HCT116 (cell line): ENCODE data around the gene TSPAN2. TPM values are rescaled to one million over a fixed set of nuclear protein-coding genes. Genes with fewer than 3 reads are reported as not detected.

Experiments used
- ATAC-seq: fragments of 200-7000 bp; cut with Tn5 transposase; 2 replicates; pipeline ENCODE4 v1.9.1; 2020; ENCODE audit warnings: mild to moderate bottlenecking, moderate library complexity
- BruUV-seq: library from RNA; stranded (reverse); fragments of 400-500 nt; replicated peaks from 2 replicates; lab custom pipeline; 2021; lab: Mats Ljungman, UMichigan
- CTCF ChIA-PET: fragments of 300-600 bp; sonication (Branson Sonifier 250); formaldehyde crosslinking; loops from one replicate; lab custom pipeline; 2021; ENCODE audit warnings: antibody characterized with exemption; lab: Charles Lee
- POLR2A ChIA-PET: fragments of 300-600, 350-600 bp; sonication (Branson Sonifier 250); formaldehyde crosslinking; loops from one replicate; lab custom pipeline; 2021; ENCODE audit warnings: antibody characterized with exemption; lab: Charles Lee
- RAD21 ChIA-PET, 2 experiments: fragments of 300-600 bp; sonication (Branson Sonifier 250); formaldehyde crosslinking; loops; one replicate each; lab custom pipeline; 2023; ENCODE audit warnings: low total read pairs in 2 of 2; ENCODE audit not compliant: uncharacterized antibody in 2 of 2, unreplicated experiment in 2 of 2, low non-redundant PET in 1 of 2; lab: Charles Lee
- DNase-seq: peaks from one replicate; pipeline ENCODE4 v3.0.0-alpha.2; 2010; ENCODE audit warnings: low read depth, low spot score
- H2AFZ ChIP-seq: fragments of 200-600 bp; shearing (Covaris generic), sonication (generic); 2 replicates; pipeline ENCODE4 v1.6.1; 2017; ENCODE audit warnings: low read depth, mixed run types, mixed read lengths, antibody characterized with exemption, low read length; ENCODE audit not compliant: poor library complexity, severe bottlenecking
- H3K27ac ChIP-seq: 2 replicates; pipeline ENCODE4 v1.5.1; 2012; ENCODE audit warnings: low read depth, low read length
- H3K27me3 ChIP-seq: fragments of 200-600 bp; sonication (generic); 2 replicates; pipeline ENCODE4 v1.6.1; 2016; ENCODE audit warnings: mixed run types, low read length, mixed read lengths; ENCODE audit not compliant: insufficient read depth
- H3K36me3 ChIP-seq, 2 experiments: fragments of 200-500 bp in 1 of 2; fragments of 200-600 bp in 1 of 2; sonication (Bioruptor generic) in 1 of 2; sonication (generic) in 1 of 2; 2 replicates each; pipeline versions ENCODE4 v1.5.1 to v1.6.1; 2014 to 2016; ENCODE audit warnings: low read length in 2 of 2, inconsistent platforms in 1 of 2, mixed read lengths in 1 of 2, mixed run types in 1 of 2; ENCODE audit not compliant: insufficient read depth in 2 of 2, control insufficient read depth in 1 of 2
- H3K4me1 ChIP-seq, 2 experiments: fragments of 200-600 bp in 1 of 2; sonication (generic) in 1 of 2; 2 replicates each; pipeline versions ENCODE4 v1.5.1 to v1.6.1; 2012 to 2017; ENCODE audit warnings: low read length in 2 of 2, inconsistent platforms in 1 of 2, mild to moderate bottlenecking in 1 of 2, mixed read lengths in 1 of 2, mixed run types in 1 of 2, moderate library complexity in 1 of 2; ENCODE audit not compliant: insufficient read depth in 2 of 2, control insufficient read depth in 1 of 2
- H3K4me2 ChIP-seq: fragments of 200-600 bp; sonication (generic); 2 replicates; pipeline ENCODE4 v1.6.1; 2017; ENCODE audit warnings: mixed run types, low read length, mixed read lengths
- H3K4me3 ChIP-seq, 2 experiments: fragments of 200-600 bp in 1 of 2; sonication (generic) in 1 of 2; replicated peaks in 1 of 2; 2 replicates each; pipeline ENCODE4 v1.5.1; 2011 to 2016; ENCODE audit warnings: low read length in 2 of 2, control low read depth in 1 of 2, low read depth in 1 of 2, mild to moderate bottlenecking in 1 of 2, mixed read lengths in 1 of 2, mixed run types in 1 of 2
- H3K79me2 ChIP-seq: fragments of 200-600 bp; sonication (generic); 2 replicates; pipeline ENCODE4 v1.6.1; 2017; ENCODE audit warnings: mild to moderate bottlenecking, mixed run types, low read length, moderate library complexity, mixed read lengths; ENCODE audit not compliant: insufficient read depth
- H3K9ac ChIP-seq: fragments of 200-600 bp; sonication (generic); 2 replicates; pipeline ENCODE4 v1.6.1; 2016; ENCODE audit warnings: low read length, mixed read lengths
- H3K9me2 ChIP-seq: fragments of 200-600 bp; sonication (generic), shearing (Covaris generic); 2 replicates; pipeline ENCODE4 v1.6.1; 2017; ENCODE audit warnings: mixed run types, mild to moderate bottlenecking, moderate library complexity; ENCODE audit not compliant: insufficient read depth
- H3K9me3 ChIP-seq, 2 experiments: fragments of 200-500 bp in 1 of 2; fragments of 200-600 bp in 1 of 2; sonication (Bioruptor generic) in 1 of 2; sonication (generic) in 1 of 2; 2 replicates each; pipeline ENCODE4 v1.6.1; 2014 to 2017; ENCODE audit warnings: low read length in 2 of 2, mixed read lengths in 2 of 2, inconsistent platforms in 1 of 2, low read depth in 1 of 2, mild to moderate bottlenecking in 1 of 2, mixed run types in 1 of 2, moderate library complexity in 1 of 2; ENCODE audit not compliant: control insufficient read depth in 1 of 2, insufficient read depth in 1 of 2
- H4K20me1 ChIP-seq: fragments of 200-600 bp; sonication (generic), shearing (Covaris generic); 2 replicates; pipeline ENCODE4 v1.6.1; 2017; ENCODE audit warnings: mixed run types, mild to moderate bottlenecking, moderate library complexity; ENCODE audit not compliant: insufficient read depth
- ELF1 ChIP-seq: IDR thresholded peaks from 2 replicates; pipeline ENCODE4 v1.6.1; 2012; ENCODE audit warnings: low read depth, borderline replicate concordance
- JUND ChIP-seq: IDR thresholded peaks from 2 replicates; pipeline ENCODE4 v1.6.1; 2012
- POLR2AphosphoS5 ChIP-seq: IDR thresholded peaks from 2 replicates; pipeline ENCODE4 v1.6.1; 2011; ENCODE audit warnings: mild to moderate bottlenecking, low read depth, low read length, moderate library complexity
- REST ChIP-seq: IDR thresholded peaks from 2 replicates; pipeline ENCODE4 v1.6.1; 2012; ENCODE audit warnings: low read depth
- TCF7L2 ChIP-seq: IDR thresholded peaks from 2 replicates; pipeline ENCODE4 v1.7.0; 2011; ENCODE audit warnings: borderline replicate concordance, inconsistent platforms; ENCODE audit not compliant: insufficient read depth, insufficient read length; ENCODE audit errors: extremely low read depth
- ZFX ChIP-seq: fragments of 450-650 bp; IDR thresholded peaks from 2 replicates; pipeline ENCODE4 v1.6.1; 2017
- ZNF274 ChIP-seq: fragments of 200-500 bp; sonication (Bioruptor generic); IDR thresholded peaks from 2 replicates; pipeline ENCODE4 v1.6.1; 2014; ENCODE audit warnings: mild to moderate bottlenecking, low read depth, low read length, inconsistent platforms
- intact Hi-C: fragments of 100-400 bp; cut with micrococcal nuclease; formaldehyde crosslinking; loops from 2 replicates; pipeline ENCODE4 v1.10.0; 2022
- total RNA-seq: library from RNA; stranded (reverse); gene quantifications from one replicate; pipeline ENCODE4 v1.2.1, GENCODE V29; 2021; ENCODE audit not compliant: unreplicated experiment
- TF ChIP-seq, protein P1 (sequence below): IDR thresholded peaks from 2 replicates; pipeline ENCODE4 v1.6.1; 2012

Gene TSPAN2
- total RNA-seq, 1 experiment from 2014 or later, result 0.98 TPM

GRCh38 chr1:115074839-115075534, 14.3 kb downstream of the TSPAN2 start:
- RAD21 ChIA-PET, result no interaction called here

More at GRCh38 chr1:115074839-115075534, 14.3 kb downstream of the TSPAN2 start:
- H3K4me1 ChIP-seq, result no peaks in the 10 kb centered on the region
- no peak overlapping the region for H3K4me3 ChIP-seq
- no peaks in the 10 kb centered on the region for H3K36me3 ChIP-seq
- CTCF ChIA-PET, result no interaction called here
- no peak overlapping the region for H2AFZ ChIP-seq
- no peak overlapping the region for H3K9ac ChIP-seq
- BruUV-seq, result no TSS peak
- intact Hi-C loops, result no loop called here
- H3K27ac ChIP-seq, result no peak overlapping the region
- H4K20me1 ChIP-seq, result no peaks in the 10 kb centered on the region
- no peaks in the 10 kb centered on the region for H3K9me2 ChIP-seq
- DNase-seq, result no peak
- POLR2A ChIA-PET, result no interaction called here
- no peak for ATAC-seq
- H3K9me3 ChIP-seq, result no peaks in the 10 kb centered on the region
- TF ChIP-seq, protein P1, sequence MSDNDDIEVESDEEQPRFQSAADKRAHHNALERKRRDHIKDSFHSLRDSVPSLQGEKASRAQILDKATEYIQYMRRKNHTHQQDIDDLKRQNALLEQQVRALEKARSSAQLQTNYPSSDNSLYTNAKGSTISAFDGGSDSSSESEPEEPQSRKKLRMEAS, result no peak
- no peak for TF ChIP-seq TCF7L2
- no peak for TF ChIP-seq JUND
- no peak for TF ChIP-seq ZNF274
- TF ChIP-seq ELF1, result no peak
- no peak for TF ChIP-seq POLR2AphosphoS5
- TF ChIP-seq REST, result no peak
- TF ChIP-seq ZFX, result no peak
- TF ChIP-seq, all 23 proteins: peak for 0
- Histone ChIP-seq H3K79me2 (no peaks in the 10 kb centered on the region), H3K27me3 (no peaks in the 10 kb centered on the region), H3K4me2 (no peak overlapping the region)
